ENCODE results near the gene CAMTA1.

GRCh38 chr1:6961905-6962477 lies 176.7 kb downstream of the CAMTA1 start:
- TF ChIP-seq CTCF (IDR thresholded peaks at IDR 0.05; ENCODE audit: poor library complexity): no peak
- TF ChIP-seq EZH2phosphoT487 (IDR thresholded peaks at IDR 0.05; ENCODE audit: low read depth, severe bottlenecking, unreplicated experiment): no peak
- no peak for TF ChIP-seq EZH2 (IDR thresholded peaks at IDR 0.05; ENCODE audit: borderline replicate concordance)

Data from hepatocyte (in vitro differentiated cells).